ENCODE data around the gene ATP6V1F. TPM values are rescaled to one million over a fixed set of nuclear protein-coding genes. Genes with fewer than 3 reads are reported as not detected.

The ATP6V1F gene
- polyA plus RNA-seq, 3 donors, result 327 to 593 (median 511) TPM

GRCh38 chr7:128839751-128840177 lies 22.9 kb upstream of the ATP6V1F start:
- no peak overlapping the region for H3K4me3 ChIP-seq (replicated peaks in 1 of 3; ENCODE audit: low read depth in 2 of 3, low read length in 3 of 3)
- 96% methylated on average over 8 of the region's 13 CpGs for WGBS (ENCODE audit: insufficient coverage)
- H3K36me3 Mint-ChIP-seq, result no peaks in the 10 kb centered on the region
- no peak for TF ChIP-seq CTCF (IDR thresholded peaks at IDR 0.05)
- no peak overlapping the region for H3K27ac Mint-ChIP-seq
- H3K27me3 Mint-ChIP-seq (ENCODE audit: low read depth in 3 of 3), result peaks cover 0 to 6% (median 5%) of the 10 kb centered on the region in 3 donors
- intact Hi-C loops (cut with micrococcal nuclease), result loop anchor here in 1 of 2 donors (5.0 kb wide), 1 partner anchor 38 kb away; no protein-coding TSS in a partner anchor
- H4K20me1 ChIP-seq (ENCODE audit: insufficient read depth, low read length), result no peaks in the 10 kb centered on the region
- H3K36me3 ChIP-seq (replicated peaks in 1 of 2; ENCODE audit: control insufficient read depth in 1 of 2, insufficient read depth in 2 of 2, low read length in 2 of 2), result no peaks in the 10 kb centered on the region
- no peak overlapping the region for H3K4me3 Mint-ChIP-seq
- H3K79me2 ChIP-seq (ENCODE audit: insufficient read depth, low read length), result no peaks in the 10 kb centered on the region
- H3K9me3 Mint-ChIP-seq, result no peaks in the 10 kb centered on the region
- no peak for DNase-seq
- H3K27me3 ChIP-seq (ENCODE audit: control insufficient read depth in 2 of 2, insufficient read depth in 2 of 2, low read length in 2 of 2), result no peaks in the 10 kb centered on the region
- no peak overlapping the region for H3K9ac ChIP-seq (ENCODE audit: insufficient read depth, low read length, poor library complexity, severe bottlenecking)
- H3K27ac ChIP-seq (ENCODE audit: low read depth in 1 of 2, low read length in 2 of 2), result no peak overlapping the region
- no peaks in the 10 kb centered on the region for H3K9me3 ChIP-seq (replicated peaks in 1 of 2; ENCODE audit: control insufficient read depth in 1 of 2, insufficient read depth in 1 of 2, low read length in 2 of 2)
- H3K4me1 ChIP-seq (ENCODE audit: control insufficient read depth in 1 of 2, insufficient read depth in 2 of 2, low read length in 2 of 2), result no peaks in the 10 kb centered on the region
- no peak overlapping the region for H3K4me2 ChIP-seq (replicated peaks; ENCODE audit: extremely low read depth, low read length, poor library complexity, severe bottlenecking)
- H3K4me1 Mint-ChIP-seq, result peaks cover 3% of the 10 kb centered on the region
- H2AFZ ChIP-seq (ENCODE audit: insufficient read depth, low read depth, low read length, poor library complexity, severe bottlenecking), result no peak overlapping the region

GRCh38 chr7:128840326-128841170 lies 22.1 kb upstream of the ATP6V1F start:
- Mint-ChIP-seq H3K4me3 (no peak overlapping the region), H3K36me3 (no peaks in the 10 kb centered on the region), H3K9me3 (no peaks in the 10 kb centered on the region), H3K4me1 (peaks cover 3% of the 10 kb centered on the region), H3K27ac (no peak overlapping the region), H3K27me3 (ENCODE audit: low read depth in 3 of 3) (peaks cover 0 to 7% (median 4%) of the 10 kb centered on the region in 3 donors)
- no peaks in the 10 kb centered on the region for H3K79me2 ChIP-seq (ENCODE audit: insufficient read depth, low read length)
- H3K4me2 ChIP-seq (replicated peaks; ENCODE audit: extremely low read depth, low read length, poor library complexity, severe bottlenecking), result no peak overlapping the region
- intact Hi-C loops (cut with micrococcal nuclease), result loop anchor here in 1 of 2 donors (5.0 kb wide), 1 partner anchor 37 kb away; no protein-coding TSS in a partner anchor
- H3K27me3 ChIP-seq (ENCODE audit: control insufficient read depth in 2 of 2, insufficient read depth in 2 of 2, low read length in 2 of 2), result no peaks in the 10 kb centered on the region
- no peak overlapping the region for H2AFZ ChIP-seq (ENCODE audit: insufficient read depth, low read depth, low read length, poor library complexity, severe bottlenecking)
- no peak overlapping the region for H3K9ac ChIP-seq (ENCODE audit: insufficient read depth, low read length, poor library complexity, severe bottlenecking)
- no peak overlapping the region for H3K27ac ChIP-seq (ENCODE audit: low read depth in 1 of 2, low read length in 2 of 2)
- H4K20me1 ChIP-seq (ENCODE audit: insufficient read depth, low read length), result no peaks in the 10 kb centered on the region
- WGBS (ENCODE audit: insufficient coverage), result 94% methylated on average over 13 of the region's 23 CpGs
- no peaks in the 10 kb centered on the region for H3K4me1 ChIP-seq (ENCODE audit: control insufficient read depth in 1 of 2, insufficient read depth in 2 of 2, low read length in 2 of 2)
- no peak overlapping the region for H3K4me3 ChIP-seq (replicated peaks in 1 of 3; ENCODE audit: low read depth in 2 of 3, low read length in 3 of 3)
- DNase-seq, result no peak
- no peaks in the 10 kb centered on the region for H3K36me3 ChIP-seq (replicated peaks in 1 of 2; ENCODE audit: control insufficient read depth in 1 of 2, insufficient read depth in 2 of 2, low read length in 2 of 2)
- TF ChIP-seq CTCF (IDR thresholded peaks at IDR 0.05), result no peak
- H3K9me3 ChIP-seq (replicated peaks in 1 of 2; ENCODE audit: control insufficient read depth in 1 of 2, insufficient read depth in 1 of 2, low read length in 2 of 2), result no peaks in the 10 kb centered on the region

Measured in CD14-positive monocyte (primary cell).